ENCODE results near the gene SUMF1. TPM values are rescaled to one million over a fixed set of nuclear protein-coding genes. Genes with fewer than 3 reads are reported as not detected.
A peak's percentile ranks its signal among the peaks of the same experiment; 100 is the strongest.

Gene SUMF1
- total and polyA plus RNA-seq, 8 donors, result 27.1 to 43.9 (median 35.3) TPM

DNA sequence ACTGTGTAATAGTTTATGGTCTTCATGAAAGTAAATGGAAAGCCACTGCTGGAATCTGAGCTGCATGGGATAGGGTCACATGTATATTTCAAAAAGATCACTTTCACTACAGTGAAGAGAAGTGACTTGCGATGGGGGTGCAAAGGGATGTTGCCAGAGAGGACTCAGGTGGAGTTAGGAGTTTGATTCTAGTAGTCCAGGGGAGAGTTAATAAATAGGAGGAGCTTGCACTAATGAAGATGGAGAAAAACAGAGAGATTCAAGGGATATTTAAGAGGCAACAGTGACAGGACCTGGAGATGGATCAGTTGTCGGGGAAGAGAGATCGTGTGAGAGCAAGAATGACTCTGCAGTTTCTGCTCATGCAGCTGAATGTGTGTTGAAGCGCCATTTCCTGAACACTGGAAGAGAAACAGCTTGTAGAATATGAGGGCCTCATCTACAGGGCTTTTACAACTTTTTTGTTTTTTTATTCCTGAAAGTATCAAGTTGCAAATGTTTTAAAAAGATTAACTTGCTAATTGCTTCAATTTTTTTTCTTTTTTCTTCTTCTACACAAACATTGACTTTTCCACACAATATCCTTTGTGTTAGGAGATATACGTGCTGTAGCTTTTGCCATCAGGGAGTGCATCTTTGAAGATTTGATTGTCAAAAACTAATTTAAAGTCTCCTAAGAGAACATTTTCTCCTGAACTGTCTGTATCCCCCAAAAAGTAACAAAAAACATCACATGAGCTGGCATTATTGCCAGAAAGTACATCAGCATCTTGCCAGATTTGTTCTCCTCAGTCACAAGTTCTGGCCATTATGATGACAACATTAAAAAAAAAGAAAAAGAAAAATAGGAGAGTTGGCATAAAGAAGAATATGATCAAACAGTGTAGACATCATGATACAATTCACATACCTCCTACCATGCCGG lies 126.4 kb downstream of the SUMF1 start:
- ATAC-seq, result peak; percentile 50
- no peak for TF ChIP-seq CTCF (IDR thresholded peaks at IDR 0.05)
- Histone ChIP-seq H3K4me3 (no peak overlapping the region), H3K4me1 (peaks cover 0 to 6% of the 10 kb centered on the region in 2 donors), H3K9me3 (no peaks in the 10 kb centered on the region), H3K27me3 (no peaks in the 10 kb centered on the region), H3K27ac (peak overlapping the region in 1 of 2 donors; percentile 27), H3K36me3 (no peaks in the 10 kb centered on the region)
- DNase-seq, result no peak
- intact Hi-C loops (cut with DNase I), result no loop called here

DNA sequence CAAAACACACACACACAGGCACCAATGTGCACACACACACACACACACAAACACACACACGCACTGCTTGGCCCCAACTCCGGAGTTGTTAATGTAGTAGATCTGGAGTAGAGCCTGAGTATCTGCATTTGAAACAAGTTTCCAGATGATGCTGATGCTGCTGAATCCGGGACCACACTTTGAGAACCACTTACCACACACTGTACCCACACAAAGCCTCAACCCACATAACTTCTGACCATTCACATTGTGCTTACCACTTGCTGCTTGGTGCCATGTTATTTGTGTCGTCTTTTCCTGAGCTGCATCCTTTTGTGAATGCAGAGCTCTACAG lies 127.0 kb downstream of the SUMF1 start:
- ATAC-seq (no peak), DNase-seq (no peak)
- Histone ChIP-seq H3K9me3 (no peaks in the 10 kb centered on the region), H3K27me3 (no peaks in the 10 kb centered on the region), H3K4me1 (peaks cover 0 to 6% of the 10 kb centered on the region in 2 donors), H3K27ac (no peak overlapping the region), H3K36me3 (no peaks in the 10 kb centered on the region), H3K4me3 (no peak overlapping the region)
- intact Hi-C loops (cut with DNase I), result no loop called here
- TF ChIP-seq CTCF (IDR thresholded peaks at IDR 0.05), result no peak

GRCh38 chr3:4338751-4339150 lies 128.3 kb downstream of the SUMF1 start:
- H3K4me1 ChIP-seq, result peaks cover 0 to 6% of the 10 kb centered on the region in 2 donors
- H3K9me3 ChIP-seq, result no peaks in the 10 kb centered on the region
- no peaks in the 10 kb centered on the region for H3K27me3 ChIP-seq
- intact Hi-C loops (cut with DNase I), result no loop called here
- TF ChIP-seq CTCF (IDR thresholded peaks at IDR 0.05), result no peak
- no peaks in the 10 kb centered on the region for H3K36me3 ChIP-seq
- ATAC-seq (no peak), DNase-seq (no peak)
- no peak overlapping the region for H3K4me3 ChIP-seq
- H3K27ac ChIP-seq, result no peak overlapping the region

GRCh38 chr3:4336850-4337546 lies 130.1 kb downstream of the SUMF1 start:
- no peak for TF ChIP-seq CTCF (IDR thresholded peaks at IDR 0.05)
- no peak for DNase-seq
- Histone ChIP-seq H3K36me3 (no peaks in the 10 kb centered on the region), H3K27ac (no peak overlapping the region), H3K9me3 (no peaks in the 10 kb centered on the region), H3K4me1 (peaks cover 0 to 6% of the 10 kb centered on the region in 2 donors), H3K27me3 (no peaks in the 10 kb centered on the region), H3K4me3 (no peak overlapping the region)
- no peak for ATAC-seq
- intact Hi-C loops (cut with DNase I), result no loop called here

GRCh38 chr3:4335840-4336562 lies 131.1 kb downstream of the SUMF1 start:
- Histone ChIP-seq H3K36me3 (no peaks in the 10 kb centered on the region), H3K9me3 (no peaks in the 10 kb centered on the region), H3K27ac (no peak overlapping the region), H3K4me3 (no peak overlapping the region), H3K4me1 (peaks cover 0 to 6% of the 10 kb centered on the region in 2 donors), H3K27me3 (no peaks in the 10 kb centered on the region)
- intact Hi-C loops (cut with DNase I), result no loop called here
- DNase-seq, result no peak
- no peak for TF ChIP-seq CTCF (IDR thresholded peaks at IDR 0.05)
- ATAC-seq, result no peak

Measured in left lung (tissue), 10 donors.